Measurements from ENCODE around the gene PAX5. TPM values are rescaled to one million over a fixed set of nuclear protein-coding genes. Genes with fewer than 3 reads are reported as not detected.

The PAX5 gene
- total and polyA plus RNA-seq, 4 donors: 0.08 to 2.3 (median 0.40) TPM

- H3K4me1 ChIP-seq (ENCODE audit: control insufficient read depth in 5 of 5, insufficient read depth in 5 of 5, low read length in 5 of 5): peaks cover 0 to 29% (median 12%) of the 10 kb centered on the region in 5 donors
- H3K27me3 ChIP-seq (ENCODE audit: control insufficient read depth in 3 of 3, insufficient read depth in 3 of 3, low read length in 2 of 3): peaks cover 8 to 96% (median 91%) of the 10 kb centered on the region in 3 donors
- TF ChIP-seq CTCF (IDR thresholded peaks at IDR 0.05; ENCODE audit: control extremely low read depth, extremely low read depth): no peak
- WGBS, 2 donors: 39 to 51% methylated on average over 6 of the region's 6 CpGs
- ATAC-seq (ENCODE audit: insufficient read depth, low FRiP score) (no peak), DNase-seq (no peak)
- no peak overlapping the region for H3K9ac ChIP-seq (ENCODE audit: insufficient read depth in 1 of 2, low read length in 2 of 2)
- H3K4me3 ChIP-seq: no peak overlapping the region
- no peaks in the 10 kb centered on the region for H3K36me3 ChIP-seq (ENCODE audit: control insufficient read depth in 4 of 4, insufficient read depth in 4 of 4, low read length in 4 of 4)
- peaks cover 0 to 7% (median 0%) of the 10 kb centered on the region in 4 donors for H3K9me3 ChIP-seq (ENCODE audit: control insufficient read depth in 4 of 4, insufficient read depth in 3 of 4, low read length in 3 of 4)
- H3K27ac ChIP-seq (ENCODE audit: low read depth in 1 of 2, low read length in 1 of 2): no peak overlapping the region
These were observed 927 bp downstream of the PAX5 start for GRCh38 chr9:37033141-37033540.

GRCh38 chr9:37032713-37033112 is 1.4 kb downstream of the PAX5 start:
- Histone ChIP-seq H3K9me3 (ENCODE audit: control insufficient read depth in 4 of 4, insufficient read depth in 3 of 4, low read length in 3 of 4) (peaks cover 0 to 8% (median 0%) of the 10 kb centered on the region in 4 donors), H3K27ac (ENCODE audit: low read depth in 1 of 2, low read length in 1 of 2) (no peak overlapping the region), H3K4me1 (ENCODE audit: control insufficient read depth in 5 of 5, insufficient read depth in 5 of 5, low read length in 5 of 5) (peaks cover 0 to 26% (median 12%) of the 10 kb centered on the region in 5 donors), H3K36me3 (ENCODE audit: control insufficient read depth in 4 of 4, insufficient read depth in 4 of 4, low read length in 4 of 4) (no peaks in the 10 kb centered on the region), H3K4me3 (no peak overlapping the region), H3K9ac (ENCODE audit: insufficient read depth in 1 of 2, low read length in 2 of 2) (no peak overlapping the region), H3K27me3 (ENCODE audit: control insufficient read depth in 3 of 3, insufficient read depth in 3 of 3, low read length in 2 of 3) (peaks cover 8 to 96% (median 91%) of the 10 kb centered on the region in 3 donors)
- 53 to 69% methylated on average over 3 of the region's 3 CpGs for WGBS, 2 donors
- TF ChIP-seq CTCF (IDR thresholded peaks at IDR 0.05; ENCODE audit: control extremely low read depth, extremely low read depth): no peak
- DNase-seq: no peak
- no peak for ATAC-seq (ENCODE audit: insufficient read depth, low FRiP score)

GRCh38 chr9:37031902-37032301 is 2.2 kb downstream of the PAX5 start:
- DNase-seq: no peak
- H3K4me1 ChIP-seq (ENCODE audit: control insufficient read depth in 5 of 5, insufficient read depth in 5 of 5, low read length in 5 of 5): peaks cover 0 to 27% (median 5%) of the 10 kb centered on the region in 5 donors
- H3K9ac ChIP-seq (ENCODE audit: insufficient read depth in 1 of 2, low read length in 2 of 2): no peak overlapping the region

More at GRCh38 chr9:37031902-37032301, 2.2 kb downstream of the PAX5 start:
- H3K4me3 ChIP-seq: no peak overlapping the region
- TF ChIP-seq CTCF (IDR thresholded peaks at IDR 0.05; ENCODE audit: control extremely low read depth, extremely low read depth): no peak
- 16% methylated on average over 6 of the region's 6 CpGs for WGBS, 2 donors
- H3K27me3 ChIP-seq (ENCODE audit: control insufficient read depth in 3 of 3, insufficient read depth in 3 of 3, low read length in 2 of 3): peaks cover 8 to 93% (median 83%) of the 10 kb centered on the region in 3 donors
- H3K27ac ChIP-seq (ENCODE audit: low read depth in 1 of 2, low read length in 1 of 2): no peak overlapping the region
- peaks cover 0 to 14% (median 0%) of the 10 kb centered on the region in 4 donors for H3K9me3 ChIP-seq (ENCODE audit: control insufficient read depth in 4 of 4, insufficient read depth in 3 of 4, low read length in 3 of 4)
- H3K36me3 ChIP-seq (ENCODE audit: control insufficient read depth in 4 of 4, insufficient read depth in 4 of 4, low read length in 4 of 4): no peaks in the 10 kb centered on the region
- ATAC-seq (ENCODE audit: insufficient read depth, low FRiP score): no peak
